WTC11 (cell line): Measurements from ENCODE around the gene FKBP7. TPM values are rescaled to one million over a fixed set of nuclear protein-coding genes. Genes with fewer than 3 reads are reported as not detected.

Experiments used
- ATAC-seq: fragments of 200-7000 bp; cut with Tn5 transposase; 2 replicates; pipeline ENCODE4 v1.10.0; 2021; ENCODE audit warnings: mild to moderate bottlenecking, moderate library complexity
- CTCF ChIA-PET: fragments of 300-600 bp; sonication (Branson Sonifier 250); formaldehyde crosslinking; loops from one replicate; lab custom pipeline; 2021; ENCODE audit warnings: antibody characterized with exemption; lab: Charles Lee
- POLR2A ChIA-PET: fragments of 350-600 bp; sonication (Branson Sonifier 250); formaldehyde crosslinking; loops from one replicate; lab custom pipeline; 2021; ENCODE audit warnings: antibody characterized with exemption; lab: Charles Lee
- DNase-seq: peaks from one replicate; pipeline ENCODE4 v3.0.0; 2021; ENCODE audit warnings: low spot score
- H3K27ac Mint-ChIP-seq: 2 replicates; pipeline ENCODE4 v1.8.0; 2021; ENCODE audit warnings: mixed read lengths
- H3K27me3 Mint-ChIP-seq: 2 replicates; pipeline ENCODE4 v1.8.0; 2021; ENCODE audit warnings: low read depth, mild to moderate bottlenecking, moderate library complexity, mixed read lengths
- H3K36me3 Mint-ChIP-seq: 2 replicates; pipeline ENCODE4 v1.8.0; 2021; ENCODE audit warnings: mixed read lengths
- H3K4me1 Mint-ChIP-seq: 2 replicates; pipeline ENCODE4 v1.8.0; 2022; ENCODE audit warnings: mixed read lengths
- H3K4me3 Mint-ChIP-seq: 2 replicates; pipeline ENCODE4 v1.8.0; 2021; ENCODE audit warnings: mild to moderate bottlenecking, moderate library complexity, mixed read lengths
- H3K9me3 Mint-ChIP-seq: 2 replicates; pipeline ENCODE4 v1.8.0; 2021; ENCODE audit warnings: mixed read lengths
- ARID4B ChIP-seq: sonication (generic); formaldehyde crosslinking; IDR thresholded peaks from 2 replicates; pipeline ENCODE4 v1.8.0; 2023; ENCODE audit warnings: missing genetic modification reagents, mild to moderate bottlenecking, borderline replicate concordance
- CREM ChIP-seq: sonication (generic); formaldehyde crosslinking; IDR thresholded peaks from 2 replicates; pipeline ENCODE4 v1.8.1; 2022; ENCODE audit warnings: mild to moderate bottlenecking, missing genetic modification reagents, moderate library complexity
- EMX1 ChIP-seq: fragments of 250-450 bp; sonication (Bioruptor Pico); IDR thresholded peaks from 2 replicates; pipeline ENCODE4 v1.8.0; 2021; ENCODE audit warnings: mild to moderate bottlenecking
- ERG ChIP-seq: fragments of 250-450 bp; sonication (Bioruptor Pico); IDR thresholded peaks from 2 replicates; pipeline ENCODE4 v1.8.0; 2021; ENCODE audit warnings: mild to moderate bottlenecking
- JUN ChIP-seq: sonication (generic); formaldehyde crosslinking; IDR thresholded peaks from 2 replicates; pipeline ENCODE4 v1.8.0; 2023; ENCODE audit warnings: mild to moderate bottlenecking, missing genetic modification reagents
- KAT7 ChIP-seq: sonication (generic); formaldehyde crosslinking; IDR thresholded peaks from 2 replicates; pipeline ENCODE4 v1.8.1; 2023; ENCODE audit warnings: missing genetic modification reagents, mild to moderate bottlenecking, borderline replicate concordance
- MAX ChIP-seq: sonication (generic); formaldehyde crosslinking; IDR thresholded peaks from 2 replicates; pipeline ENCODE4 v1.8.0; 2022; ENCODE audit warnings: mild to moderate bottlenecking, missing genetic modification reagents
- OVOL2 ChIP-seq: fragments of 250-450 bp; sonication (Bioruptor Pico); IDR thresholded peaks from 2 replicates; pipeline ENCODE4 v1.9.0; 2021; ENCODE audit warnings: mild to moderate bottlenecking, borderline replicate concordance
- PRDM15 ChIP-seq: sonication (generic); formaldehyde crosslinking; IDR thresholded peaks from 2 replicates; pipeline ENCODE4 v1.8.0; 2022; ENCODE audit warnings: missing genetic modification reagents
- PRRX2 ChIP-seq: fragments of 250-450 bp; sonication (Bioruptor Pico); IDR thresholded peaks from 2 replicates; pipeline ENCODE4 v1.8.0; 2021; ENCODE audit warnings: mild to moderate bottlenecking
- SMAD3 ChIP-seq: sonication (generic); formaldehyde crosslinking; IDR thresholded peaks from 2 replicates; pipeline ENCODE4 v1.8.0; 2022; ENCODE audit warnings: missing genetic modification reagents, mild to moderate bottlenecking, borderline replicate concordance
- TEAD4 ChIP-seq: sonication (generic); formaldehyde crosslinking; IDR thresholded peaks from 2 replicates; pipeline ENCODE4 v1.8.0; 2022; ENCODE audit warnings: mild to moderate bottlenecking, missing genetic modification reagents
- ZBTB21 ChIP-seq: sonication (generic); formaldehyde crosslinking; IDR thresholded peaks from 2 replicates; pipeline ENCODE4 v1.8.1; 2023; ENCODE audit warnings: mild to moderate bottlenecking, missing genetic modification reagents, borderline replicate concordance
- ZMAT4 ChIP-seq: fragments of 250-450 bp; sonication (Bioruptor Pico); IDR thresholded peaks from 2 replicates; pipeline ENCODE4 v1.9.0; 2021; ENCODE audit warnings: mild to moderate bottlenecking
- ZNF281 ChIP-seq: sonication (generic); formaldehyde crosslinking; IDR thresholded peaks from 2 replicates; pipeline ENCODE4 v1.8.0; 2023; ENCODE audit warnings: mild to moderate bottlenecking, missing genetic modification reagents
- ZNF396 ChIP-seq: fragments of 250-450 bp; sonication (Bioruptor Pico); IDR thresholded peaks from 2 replicates; pipeline ENCODE4 v1.8.0; 2021; ENCODE audit warnings: mild to moderate bottlenecking, moderate library complexity, borderline replicate concordance
- ZSCAN18 ChIP-seq: fragments of 250-450 bp; sonication (Bioruptor Pico); IDR thresholded peaks from 2 replicates; pipeline ENCODE4 v2.1.2; 2022; ENCODE audit warnings: mild to moderate bottlenecking, moderate library complexity
- total RNA-seq: library from RNA; stranded (reverse); gene quantifications from 3 replicates; pipeline ENCODE4 v1.2.3, GENCODE V29; 2021

The FKBP7 gene
- total RNA-seq, 1 experiment from 2014 or later, result 3.2 TPM

- no peak for TF ChIP-seq CREM
Observed at GRCh38 chr2:178427458-178427857, 50.9 kb downstream of the FKBP7 start (continued).

- TF ChIP-seq PRDM15 (no peak), ARID4B (CRISPR knock-in tag) (no peak), KAT7 (CRISPR knock-in tag) (no peak), JUN (CRISPR knock-in tag) (no peak), ZMAT4 (CRISPR knock-in tag) (no peak), SMAD3 (CRISPR knock-in tag) (no peak), ZNF396 (CRISPR knock-in tag) (no peak), EMX1 (no peak), TEAD4 (no peak), MAX (CRISPR knock-in tag) (no peak), ZBTB21 (CRISPR knock-in tag) (no peak), ZSCAN18 (no peak), PRRX2 (no peak), OVOL2 (CRISPR knock-in tag) (no peak), ERG (no peak), ZNF281 (no peak)
Observed at GRCh38 chr2:178426388-178426787, 52.0 kb downstream of the FKBP7 start.

More at GRCh38 chr2:178426388-178426787, 52.0 kb downstream of the FKBP7 start:
- Mint-ChIP-seq H3K4me3 (no peak overlapping the region), H3K27ac (no peak overlapping the region), H3K36me3 (peaks cover 37% of the 10 kb centered on the region), H3K4me1 (no peaks in the 10 kb centered on the region), H3K9me3 (peaks cover 19% of the 10 kb centered on the region), H3K27me3 (no peaks in the 10 kb centered on the region; the same call in 1 of the 2 replicates)
- CTCF ChIA-PET, result interaction anchor here (0.6 kb wide), 1 partner anchor 11 kb away, joined by 3 read pairs; no protein-coding TSS in a partner anchor
- DNase-seq (no peak), ATAC-seq (no peak)
- POLR2A ChIA-PET, result no interaction called here
